Kidney capillary endothelial cell (primary cell): ENCODE measurements around the gene PITPNM3.

Experiments
- DNase-seq: peaks from one replicate; pipeline ENCODE4 v3.0.0-alpha.2; 2018; ENCODE audit warnings: low spot score

PITPNM3 gene

GRCh38 chr17:6526362-6527152 lies 29.8 kb downstream of the PITPNM3 start:
- no peak for DNase-seq

DNA sequence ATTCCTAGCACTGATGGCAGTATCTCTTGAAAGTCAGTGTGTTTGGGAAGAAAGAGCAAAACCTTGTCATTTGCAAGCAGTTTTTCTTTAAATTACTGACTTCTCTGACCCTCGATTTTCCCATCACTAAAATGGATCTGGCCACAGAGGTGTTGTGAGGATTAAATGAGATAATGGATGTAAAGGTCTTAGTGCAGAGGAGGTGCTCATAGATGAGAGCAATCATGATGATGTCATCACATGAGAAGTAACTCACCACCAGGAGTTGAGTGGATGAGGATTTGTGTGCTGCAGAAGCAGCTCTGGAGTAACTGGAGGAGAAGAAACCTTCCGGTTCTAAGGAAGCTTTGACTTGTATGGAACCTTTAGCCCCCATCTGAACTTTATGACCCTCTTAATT lies 30.6 kb downstream of the PITPNM3 start:
- no peak for DNase-seq

GRCh38 chr17:6525141-6525540 lies 31.2 kb downstream of the PITPNM3 start:
- no peak for DNase-seq

- DNase-seq = no peak
Measured at GRCh38 chr17:6524520-6524919, 31.8 kb downstream of the PITPNM3 start.

GRCh38 chr17:6523809-6524355 lies 32.5 kb downstream of the PITPNM3 start:
- DNase-seq = no peak

DNA sequence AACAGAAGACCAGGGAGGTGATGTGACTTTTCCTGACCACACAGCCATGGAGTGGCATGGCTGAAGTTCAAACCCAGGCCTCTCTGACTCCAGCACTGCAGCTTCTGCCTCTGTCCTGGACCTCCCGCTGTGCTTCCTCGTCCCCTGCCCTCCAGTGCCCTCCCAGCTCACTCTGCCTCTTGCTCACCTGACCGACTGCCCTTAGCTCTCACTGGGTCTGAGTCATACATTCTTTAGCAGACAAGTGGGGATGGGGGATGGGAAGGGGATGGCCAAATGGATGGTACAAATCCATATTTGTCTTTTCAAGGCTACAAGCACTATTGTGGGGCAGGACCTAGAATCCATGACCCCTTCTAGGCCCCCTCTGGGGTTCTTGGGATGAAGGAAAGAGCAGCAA lies 33.0 kb downstream of the PITPNM3 start:
- no peak for DNase-seq

GRCh38 chr17:6521586-6521985 lies 34.8 kb downstream of the PITPNM3 start:
- no peak for DNase-seq

DNA sequence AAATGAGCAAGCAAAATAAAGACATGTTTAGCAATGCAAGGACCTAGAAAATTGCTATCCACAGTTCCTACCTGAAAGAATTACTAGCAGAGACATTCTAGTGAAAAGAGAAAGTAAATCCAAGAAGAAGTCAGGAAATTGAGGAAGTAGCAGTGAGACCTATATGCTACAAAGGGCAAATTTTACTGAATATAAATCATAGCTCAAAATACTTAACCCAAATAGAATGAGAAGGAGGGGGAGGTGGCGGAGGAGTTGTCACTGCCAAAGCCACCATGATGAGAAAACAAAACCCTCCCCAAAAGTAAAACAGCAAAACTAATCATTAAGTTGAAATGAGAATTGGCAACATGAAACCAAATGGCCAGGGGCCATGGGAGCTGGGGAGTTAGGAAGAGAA lies 39.3 kb downstream of the PITPNM3 start:
- DNase-seq = no peak

DNA sequence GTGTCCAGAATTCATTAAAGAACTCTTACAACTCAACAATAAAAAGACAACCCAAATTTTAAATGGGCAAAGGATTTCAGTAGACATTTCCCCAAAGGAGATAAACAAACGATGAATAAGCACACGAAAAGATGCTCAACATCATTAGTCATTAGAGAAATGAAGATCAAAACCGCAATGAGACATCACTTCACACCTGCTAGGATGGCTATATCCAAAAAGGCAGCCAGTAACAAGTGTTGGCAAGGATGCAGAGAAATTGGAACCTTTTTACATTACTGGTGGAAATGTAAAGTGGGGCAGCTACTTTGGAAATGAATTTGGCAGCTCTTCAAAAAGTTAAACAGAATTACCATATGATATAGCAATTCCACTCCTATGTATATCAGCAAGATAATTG lies 42.0 kb downstream of the PITPNM3 start:
- DNase-seq = no peak

- peak; percentile 71 for DNase-seq
Measured at GRCh38 chr17:6512552-6512951, 43.8 kb downstream of the PITPNM3 start.

DNA sequence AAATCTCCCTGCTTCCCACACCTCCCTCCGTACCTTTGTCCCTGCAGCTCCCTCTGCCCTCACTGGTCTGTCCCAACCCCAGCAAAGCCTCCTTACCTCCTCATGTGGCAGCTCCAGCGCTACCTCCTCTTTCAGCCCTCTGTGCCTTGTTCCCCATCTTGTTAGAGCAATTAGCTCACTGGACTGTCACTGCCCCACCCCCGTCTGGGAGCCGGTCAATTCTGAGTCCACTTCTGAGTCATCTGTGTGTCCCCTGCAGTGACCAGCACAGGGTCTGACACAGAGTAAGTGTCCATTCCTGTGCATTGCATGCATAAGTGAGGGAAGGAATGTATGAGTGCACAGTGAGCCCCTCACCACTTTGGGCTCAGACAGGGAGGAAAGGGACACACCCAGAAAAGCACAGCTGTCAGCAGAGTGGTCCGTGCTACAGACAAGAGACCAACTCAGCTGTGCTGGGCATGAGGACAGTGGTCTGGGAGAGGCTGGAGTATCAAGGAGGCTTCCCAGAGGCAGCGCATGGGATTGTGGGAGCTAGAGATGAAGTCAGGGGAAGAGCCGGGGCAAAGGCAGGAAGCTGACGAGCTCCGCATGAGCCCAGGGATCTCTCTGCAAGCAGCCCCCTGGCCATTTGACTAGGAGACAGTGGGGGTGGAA lies 45.9 kb downstream of the PITPNM3 start:
- peak; percentile 53 for DNase-seq

GRCh38 chr17:6509921-6510320 lies 46.4 kb downstream of the PITPNM3 start:
- no peak for DNase-seq

- DNase-seq = no peak
Measured at GRCh38 chr17:6509031-6509771, 47.2 kb downstream of the PITPNM3 start.

- DNase-seq = no peak
Measured at GRCh38 chr17:6508519-6509030, 47.8 kb downstream of the PITPNM3 start.

- DNase-seq = no peak
Measured at GRCh38 chr17:6508016-6508415, 48.3 kb downstream of the PITPNM3 start.

- peak; percentile 74 for DNase-seq
Measured at GRCh38 chr17:6507535-6507934, 48.8 kb downstream of the PITPNM3 start.

DNA sequence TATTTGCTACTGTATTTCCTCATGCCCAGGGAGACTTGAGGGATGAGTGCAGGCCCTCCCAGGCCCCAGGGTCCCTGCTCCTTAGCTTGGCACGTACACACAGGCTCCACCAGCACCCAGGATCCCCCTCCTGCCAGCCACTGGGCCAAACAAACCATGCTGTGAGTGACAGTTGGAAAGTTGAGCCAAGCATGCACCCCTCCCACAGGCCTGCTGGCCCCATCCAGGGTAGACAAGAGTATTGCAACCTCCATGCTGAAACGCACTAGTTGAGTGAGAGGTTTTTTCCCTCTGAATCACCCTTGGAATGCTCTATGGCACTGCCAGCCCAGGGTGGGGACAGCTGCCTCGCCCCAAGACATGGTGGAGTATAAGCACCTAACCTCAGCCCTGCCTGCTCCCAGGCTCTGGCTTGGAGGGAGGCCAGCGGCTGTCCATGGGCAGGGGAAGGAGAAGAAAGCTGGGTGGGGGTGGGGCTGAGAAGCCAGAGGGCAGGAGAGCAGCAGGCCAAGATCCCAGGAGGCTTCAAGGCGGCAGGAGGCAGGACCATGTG lies 49.6 kb downstream of the PITPNM3 start:
- DNase-seq = no peak

DNA sequence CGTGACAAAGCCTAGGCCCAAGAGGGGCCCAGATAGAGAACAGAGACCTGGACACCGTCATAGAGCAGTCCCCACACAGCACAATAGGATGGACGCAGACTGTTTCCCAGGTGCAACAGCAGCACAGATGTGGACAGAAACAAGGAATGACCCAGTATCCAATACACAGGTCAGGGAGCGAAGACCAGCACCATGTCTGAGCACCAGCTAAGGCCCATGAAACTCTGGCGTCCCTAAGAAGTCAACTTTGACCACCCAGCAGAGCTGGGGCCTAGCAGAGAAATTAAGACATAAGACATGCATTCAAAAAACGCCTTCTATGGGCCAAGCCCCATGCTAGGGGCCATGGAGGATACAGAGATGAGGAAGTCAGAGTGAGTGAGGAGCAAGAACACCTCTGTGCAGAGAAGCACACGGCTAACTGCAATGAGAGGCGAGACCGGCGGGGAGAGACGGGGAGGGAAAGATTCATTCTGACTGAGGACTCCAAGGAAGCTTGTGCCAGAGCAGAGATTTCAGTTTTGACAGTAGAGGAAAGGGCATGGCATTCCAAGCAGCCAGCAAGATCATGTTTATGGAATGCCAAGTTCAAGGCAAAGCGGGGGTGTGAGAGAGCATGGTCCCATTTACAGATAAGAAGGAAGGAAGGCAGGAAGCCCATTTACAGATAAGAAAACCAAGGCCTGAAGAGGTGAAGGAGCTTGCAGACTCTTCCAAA lies 50.8 kb downstream of the PITPNM3 start:
- DNase-seq = peak; percentile 18

DNA sequence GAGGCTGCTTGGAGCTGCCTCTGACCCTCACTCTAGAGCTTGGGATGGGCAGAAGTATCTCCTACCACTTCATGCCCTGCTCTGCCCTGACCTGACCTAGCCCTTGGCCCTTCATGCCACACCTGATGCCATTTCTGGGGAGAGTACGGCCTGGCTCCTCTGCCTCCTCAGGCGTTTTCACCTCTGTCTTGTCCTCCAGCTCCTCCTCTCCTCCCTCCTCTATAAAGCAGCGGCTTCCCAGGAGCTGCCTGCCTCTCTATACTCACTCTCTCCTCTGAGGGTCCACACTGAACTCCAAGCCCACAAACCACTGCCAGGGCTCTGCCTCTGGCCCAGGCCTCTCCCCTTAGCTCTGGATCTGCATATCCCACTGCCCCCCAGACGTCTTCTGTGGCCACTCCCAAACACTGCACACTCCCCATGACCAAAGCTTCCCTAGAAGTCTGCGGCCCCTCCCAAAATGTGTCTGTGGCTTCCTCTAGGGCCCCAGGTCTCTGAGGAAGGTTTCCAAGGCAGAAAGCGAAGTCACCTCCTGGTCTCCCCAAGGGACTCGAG lies 52.6 kb downstream of the PITPNM3 start:
- DNase-seq = no peak

GRCh38 chr17:6502871-6503509 lies 53.4 kb downstream of the PITPNM3 start:
- no peak for DNase-seq

DNA sequence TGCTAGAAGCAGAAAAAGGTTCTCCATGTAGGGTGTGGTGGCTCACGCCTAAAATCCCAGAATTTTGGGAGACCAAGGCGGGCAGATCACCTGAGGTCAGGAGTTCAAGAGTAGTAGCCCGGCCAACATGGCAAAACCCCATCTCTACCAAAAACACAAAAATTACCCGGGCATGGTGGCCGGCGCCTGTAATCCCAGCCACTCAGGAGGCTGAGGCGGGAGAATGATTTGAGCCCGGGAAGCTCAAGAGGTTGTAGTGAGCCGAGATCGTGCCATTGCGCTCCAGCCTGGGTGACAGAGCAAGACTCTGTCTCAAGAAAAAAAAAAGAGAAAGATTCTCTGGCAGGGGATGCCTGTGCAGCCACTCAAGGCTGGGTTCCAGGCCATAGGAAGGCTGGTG lies 54.2 kb downstream of the PITPNM3 start:
- no peak for DNase-seq
